Measurements from ENCODE around the gene COMMD8. TPM values are rescaled to one million over a fixed set of nuclear protein-coding genes. Genes with fewer than 3 reads are reported as not detected.

Gene COMMD8
- total RNA-seq, 3 donors from 2014 or later (not counting 1 experiment from before 2014, with no cell fraction given), result 12.3 to 19.6 (median 13.1) TPM

- TF ChIP-seq CTCF (IDR thresholded peaks at IDR 0.05), result no peak
- H3K27ac ChIP-seq (ENCODE audit: low read length), result no peak overlapping the region
- H3K27me3 ChIP-seq (ENCODE audit: control insufficient read depth, insufficient read depth, low read length), result no peaks in the 10 kb centered on the region
- H3K4me1 ChIP-seq (ENCODE audit: control insufficient read depth, insufficient read depth, low read length), result no peaks in the 10 kb centered on the region
- no peaks in the 10 kb centered on the region for H3K9me3 Mint-ChIP-seq
- no peak overlapping the region for H3K27ac Mint-ChIP-seq
- no peaks in the 10 kb centered on the region for H3K36me3 Mint-ChIP-seq
- intact Hi-C loops (cut with micrococcal nuclease), result loop anchor here (5.0 kb wide), 1 partner anchor 68 kb away; no protein-coding TSS in a partner anchor
- peaks cover 30 to 35% of the 10 kb centered on the region in 2 donors for H3K4me1 Mint-ChIP-seq
- no peaks in the 10 kb centered on the region for H3K9me3 ChIP-seq (ENCODE audit: control insufficient read depth, insufficient read depth, low read length)
- ATAC-seq, result no peak
- WGBS (ENCODE audit: insufficient coverage), result 50% methylated on average over 2 of the region's 4 CpGs
- no peaks in the 10 kb centered on the region for H3K27me3 Mint-ChIP-seq (ENCODE audit: low read depth in 2 of 2)
- no peak for DNase-seq
- no peak overlapping the region for H3K4me3 Mint-ChIP-seq
- H3K36me3 ChIP-seq (ENCODE audit: control insufficient read depth, insufficient read depth, low read length), result no peaks in the 10 kb centered on the region
- H3K4me3 ChIP-seq (ENCODE audit: low read length), result no peak overlapping the region
Measured at GRCh38 chr4:47494124-47494430, 30.6 kb upstream of the COMMD8 start.

- no peaks in the 10 kb centered on the region for H3K9me3 ChIP-seq (ENCODE audit: control insufficient read depth, insufficient read depth, low read length)
- intact Hi-C loops (cut with micrococcal nuclease), result loop anchor here (5.0 kb wide), 1 partner anchor 69 kb away; no protein-coding TSS in a partner anchor
- Mint-ChIP-seq H3K9me3 (no peaks in the 10 kb centered on the region), H3K36me3 (no peaks in the 10 kb centered on the region), H3K27ac (no peak overlapping the region), H3K4me1 (peaks cover 29 to 34% of the 10 kb centered on the region in 2 donors), H3K27me3 (ENCODE audit: low read depth in 2 of 2) (no peaks in the 10 kb centered on the region), H3K4me3 (no peak overlapping the region)
- no peak for TF ChIP-seq CTCF (IDR thresholded peaks at IDR 0.05)
- H3K27ac ChIP-seq (ENCODE audit: low read length), result no peak overlapping the region
- H3K4me1 ChIP-seq (ENCODE audit: control insufficient read depth, insufficient read depth, low read length), result no peaks in the 10 kb centered on the region
- no peaks in the 10 kb centered on the region for H3K27me3 ChIP-seq (ENCODE audit: control insufficient read depth, insufficient read depth, low read length)
- ATAC-seq (no peak), DNase-seq (no peak)
- 86% methylated on average over 2 of the region's 3 CpGs for WGBS (ENCODE audit: insufficient coverage)
- H3K36me3 ChIP-seq (ENCODE audit: control insufficient read depth, insufficient read depth, low read length), result no peaks in the 10 kb centered on the region
- no peak overlapping the region for H3K4me3 ChIP-seq (ENCODE audit: low read length)
Measured at GRCh38 chr4:47493238-47494123, 30.0 kb upstream of the COMMD8 start.

GRCh38 chr4:47490550-47490949 lies 27.0 kb upstream of the COMMD8 start:
- Mint-ChIP-seq H3K27me3 (ENCODE audit: low read depth in 2 of 2) (no peaks in the 10 kb centered on the region), H3K9me3 (no peaks in the 10 kb centered on the region), H3K4me3 (no peak overlapping the region), H3K27ac (no peak overlapping the region), H3K36me3 (no peaks in the 10 kb centered on the region), H3K4me1 (peaks cover 29 to 37% of the 10 kb centered on the region in 2 donors)
- TF ChIP-seq CTCF (IDR thresholded peaks at IDR 0.05), result peak; percentile 59
- no peaks in the 10 kb centered on the region for H3K36me3 ChIP-seq (ENCODE audit: control insufficient read depth, insufficient read depth, low read length)
- no peaks in the 10 kb centered on the region for H3K4me1 ChIP-seq (ENCODE audit: control insufficient read depth, insufficient read depth, low read length)
- DNase-seq, result peak in 1 of 2 donors; percentile 56
- 85% methylated on average over 3 of the region's 4 CpGs for WGBS (ENCODE audit: insufficient coverage)
- no peaks in the 10 kb centered on the region for H3K27me3 ChIP-seq (ENCODE audit: control insufficient read depth, insufficient read depth, low read length)
- intact Hi-C loops (cut with micrococcal nuclease), result loop anchor here (5.0 kb wide), 1 partner anchor 72 kb away; no protein-coding TSS in a partner anchor
- H3K4me3 ChIP-seq (ENCODE audit: low read length), result no peak overlapping the region
- peak; percentile 76 to 89 (median 88) for ATAC-seq
- no peak overlapping the region for H3K27ac ChIP-seq (ENCODE audit: low read length)
- H3K9me3 ChIP-seq (ENCODE audit: control insufficient read depth, insufficient read depth, low read length), result no peaks in the 10 kb centered on the region

Measured in natural killer cell (primary cell).